DND-41 (cell line): ENCODE results near the gene TMEM135.
A peak's percentile ranks its signal among the peaks of the same experiment; 100 is the strongest.
"Not testable (repeated sequence)": the region's sequence is repeated elsewhere in the genome, so short reads cannot be mapped to it uniquely, and the experiment has no call there.

Experiments
- ATAC-seq: fragments of 200-7000 bp; cut with Tn5 transposase; 3 replicates; pipeline ENCODE4 v1.9.1; 2021; ENCODE audit warnings: low read depth; ENCODE audit not compliant: insufficient read depth
- DNase-seq: peaks from one replicate; pipeline ENCODE4 v3.0.0-alpha.2; 2020
- H2AFZ ChIP-seq: 2 replicates; pipeline ENCODE4 v1.6.0; 2012; ENCODE audit warnings: low read depth, low read length
- H3K27ac ChIP-seq: 2 replicates; pipeline ENCODE4 v1.5.1; 2012; ENCODE audit warnings: low read length, inconsistent platforms
- H3K27me3 ChIP-seq: fragments of 200-600 bp; sonication (generic); 2 replicates; pipeline ENCODE4 v1.6.0; 2012; ENCODE audit warnings: low read length, mild to moderate bottlenecking, inconsistent platforms; ENCODE audit not compliant: insufficient read depth, poor library complexity
- H3K36me3 ChIP-seq: 2 replicates; pipeline ENCODE4 v1.5.1; 2012; ENCODE audit warnings: low read length, inconsistent platforms; ENCODE audit not compliant: insufficient read depth
- H3K4me1 ChIP-seq: 2 replicates; pipeline ENCODE4 v1.5.1; 2012; ENCODE audit warnings: mild to moderate bottlenecking, low read length; ENCODE audit not compliant: insufficient read depth
- H3K4me2 ChIP-seq: 2 replicates; pipeline ENCODE4 v1.6.0; 2012; ENCODE audit warnings: mild to moderate bottlenecking, moderate library complexity, low read length, inconsistent platforms; ENCODE audit not compliant: insufficient read depth
- H3K4me3 ChIP-seq, 2 experiments: fragments of 200-600 bp in 1 of 2; shearing (Covaris generic) in 1 of 2; 2 replicates each; pipeline ENCODE4 v1.5.1; 2012 to 2016; ENCODE audit warnings: inconsistent platforms in 2 of 2, low read length in 2 of 2, mild to moderate bottlenecking in 2 of 2, low read depth in 1 of 2, moderate library complexity in 1 of 2
- H3K79me2 ChIP-seq: 2 replicates; pipeline ENCODE4 v1.6.0; 2012; ENCODE audit warnings: low read length, inconsistent platforms; ENCODE audit not compliant: insufficient read depth
- H3K9ac ChIP-seq: 2 replicates; pipeline ENCODE4 v1.6.0; 2012; ENCODE audit warnings: low read depth, mild to moderate bottlenecking, inconsistent platforms, low read length, moderate library complexity
- H3K9me3 ChIP-seq: 2 replicates; pipeline ENCODE4 v1.5.1; 2012; ENCODE audit warnings: low read length, moderate library complexity, mild to moderate bottlenecking, inconsistent platforms; ENCODE audit not compliant: insufficient read depth, severe bottlenecking
- H4K20me1 ChIP-seq: 2 replicates; pipeline ENCODE4 v1.6.0; 2012; ENCODE audit warnings: low read length; ENCODE audit not compliant: insufficient read depth
- EZH2 ChIP-seq: IDR thresholded peaks from 3 replicates; pipeline ENCODE4 v1.6.1; 2012; ENCODE audit warnings: borderline replicate concordance, low read depth, mild to moderate bottlenecking, moderate library complexity, low read length, inconsistent platforms; ENCODE audit not compliant: severe bottlenecking
- TF ChIP-seq, protein P1 (sequence below): IDR thresholded peaks from 2 replicates; pipeline ENCODE4 v1.5.1; 2012; ENCODE audit warnings: borderline replicate concordance, low read length, moderate library complexity, mild to moderate bottlenecking; ENCODE audit not compliant: poor library complexity, severe bottlenecking; ENCODE audit errors: extremely low read depth

The TMEM135 gene

GRCh38 chr11:87280143-87280542 is 242.4 kb downstream of the TMEM135 start:
- ATAC-seq (no peak), DNase-seq (no peak)
- no peaks in the 10 kb centered on the region for H4K20me1 ChIP-seq
- H3K9ac ChIP-seq: no peak overlapping the region
- no peaks in the 10 kb centered on the region for H3K9me3 ChIP-seq
- no peaks in the 10 kb centered on the region for H3K4me1 ChIP-seq
- H2AFZ ChIP-seq: no peak overlapping the region
- TF ChIP-seq, protein P1, sequence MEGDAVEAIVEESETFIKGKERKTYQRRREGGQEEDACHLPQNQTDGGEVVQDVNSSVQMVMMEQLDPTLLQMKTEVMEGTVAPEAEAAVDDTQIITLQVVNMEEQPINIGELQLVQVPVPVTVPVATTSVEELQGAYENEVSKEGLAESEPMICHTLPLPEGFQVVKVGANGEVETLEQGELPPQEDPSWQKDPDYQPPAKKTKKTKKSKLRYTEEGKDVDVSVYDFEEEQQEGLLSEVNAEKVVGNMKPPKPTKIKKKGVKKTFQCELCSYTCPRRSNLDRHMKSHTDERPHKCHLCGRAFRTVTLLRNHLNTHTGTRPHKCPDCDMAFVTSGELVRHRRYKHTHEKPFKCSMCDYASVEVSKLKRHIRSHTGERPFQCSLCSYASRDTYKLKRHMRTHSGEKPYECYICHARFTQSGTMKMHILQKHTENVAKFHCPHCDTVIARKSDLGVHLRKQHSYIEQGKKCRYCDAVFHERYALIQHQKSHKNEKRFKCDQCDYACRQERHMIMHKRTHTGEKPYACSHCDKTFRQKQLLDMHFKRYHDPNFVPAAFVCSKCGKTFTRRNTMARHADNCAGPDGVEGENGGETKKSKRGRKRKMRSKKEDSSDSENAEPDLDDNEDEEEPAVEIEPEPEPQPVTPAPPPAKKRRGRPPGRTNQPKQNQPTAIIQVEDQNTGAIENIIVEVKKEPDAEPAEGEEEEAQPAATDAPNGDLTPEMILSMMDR: no peak
- no peak for TF ChIP-seq EZH2
- H3K4me3 ChIP-seq: no peak overlapping the region
- no peak overlapping the region for H3K27ac ChIP-seq
- H3K27me3 ChIP-seq: no peaks in the 10 kb centered on the region
- no peak overlapping the region for H3K4me2 ChIP-seq
- H3K79me2 ChIP-seq: no peaks in the 10 kb centered on the region
- H3K36me3 ChIP-seq: no peaks in the 10 kb centered on the region

- Histone ChIP-seq H3K9me3 (no peaks in the 10 kb centered on the region), H3K36me3 (no peaks in the 10 kb centered on the region), H3K4me2 (no peak overlapping the region), H2AFZ (no peak overlapping the region), H3K9ac (no peak overlapping the region), H3K27me3 (no peaks in the 10 kb centered on the region), H3K4me1 (no peaks in the 10 kb centered on the region), H4K20me1 (no peaks in the 10 kb centered on the region), H3K4me3 (no peak overlapping the region), H3K27ac (no peak overlapping the region), H3K79me2 (no peaks in the 10 kb centered on the region)
- TF ChIP-seq, protein P1: peak; percentile 5
- no peak for TF ChIP-seq EZH2
- DNase-seq (no peak), ATAC-seq (no peak)
Measured at GRCh38 chr11:87281496-87281895, 243.8 kb downstream of the TMEM135 start.

GRCh38 chr11:87284306-87284705 is 246.6 kb downstream of the TMEM135 start:
- Histone ChIP-seq H3K9ac (no peak overlapping the region), H3K4me2 (no peak overlapping the region), H3K79me2 (no peaks in the 10 kb centered on the region), H3K4me3 (no peak overlapping the region), H3K36me3 (no peaks in the 10 kb centered on the region), H3K9me3 (no peaks in the 10 kb centered on the region), H4K20me1 (no peaks in the 10 kb centered on the region), H3K27me3 (no peaks in the 10 kb centered on the region), H3K27ac (no peak overlapping the region), H2AFZ (no peak overlapping the region), H3K4me1 (no peaks in the 10 kb centered on the region)
- no peak for DNase-seq
- no peak for TF ChIP-seq EZH2
- TF ChIP-seq, protein P1: no peak
- ATAC-seq: no peak

- H3K4me3 ChIP-seq, H3K4me2 ChIP-seq, H3K79me2 ChIP-seq, H2AFZ ChIP-seq, H3K36me3 ChIP-seq, ATAC-seq, H3K27me3 ChIP-seq, DNase-seq, H4K20me1 ChIP-seq, H3K9ac ChIP-seq, H3K9me3 ChIP-seq, H3K4me1 ChIP-seq, H3K27ac ChIP-seq: not testable (repeated sequence)
Measured at GRCh38 chr11:87285674-87286073, 247.9 kb downstream of the TMEM135 start.
